PC-9 (cell line): ENCODE results near the gene SF3A1. TPM values are rescaled to one million over a fixed set of nuclear protein-coding genes. Genes with fewer than 3 reads are reported as not detected.

Source experiments
- BruUV-seq: library from RNA; stranded (reverse); fragments of 400-500 nt; replicated peaks from 2 replicates; lab custom pipeline; 2021; lab: Mats Ljungman, UMichigan
- CTCF ChIA-PET: fragments of 300-600 bp; sonication (Branson Sonifier 250); formaldehyde crosslinking; loops from one replicate; lab custom pipeline; 2022; ENCODE audit warnings: antibody characterized with exemption; lab: Charles Lee
- POLR2A ChIA-PET: fragments of 300-600 bp; sonication (Branson Sonifier 250); formaldehyde crosslinking; loops from one replicate; lab custom pipeline; 2022; ENCODE audit warnings: antibody characterized with exemption; ENCODE audit not compliant: unreplicated experiment; lab: Charles Lee
- DNase-seq, 2 experiments: peaks; one replicate each; pipeline versions ENCODE4 v3.0.0 to v3.0.0-alpha.2; 2015 to 2022; ENCODE audit warnings: mixed read lengths in 1 of 2
- H2AFZ ChIP-seq: fragments of 200-600 bp; sonication (generic); 2 replicates; pipeline ENCODE4 v1.8.1; 2017; ENCODE audit warnings: antibody characterized with exemption
- H3F3A ChIP-seq: fragments of 200-600 bp; sonication (generic); 2 replicates; pipeline ENCODE4 v1.8.1; 2017; ENCODE audit warnings: antibody characterized with exemption, mild to moderate bottlenecking, low read depth; ENCODE audit not compliant: insufficient read depth
- H3K27ac ChIP-seq: fragments of 200-600 bp; sonication (generic); 2 replicates; pipeline ENCODE4 v1.6.1; 2016; ENCODE audit warnings: mixed run types
- H3K27me3 ChIP-seq: fragments of 200-600 bp; sonication (generic); 2 replicates; pipeline ENCODE4 v1.6.1; 2016; ENCODE audit warnings: low read depth, mixed run types; ENCODE audit not compliant: insufficient read depth
- H3K36me3 ChIP-seq: fragments of 200-600 bp; sonication (generic); 2 replicates; pipeline ENCODE4 v1.6.1; 2016; ENCODE audit warnings: low read depth, mixed run types
- H3K4me1 ChIP-seq: fragments of 200-600 bp; sonication (generic); replicated peaks from 2 replicates; pipeline ENCODE4 v1.6.1; 2016; ENCODE audit warnings: mixed run types; ENCODE audit not compliant: insufficient read depth
- H3K4me2 ChIP-seq: fragments of 200-600 bp; sonication (generic); 2 replicates; pipeline ENCODE4 v1.6.1; 2017; ENCODE audit warnings: mixed run types
- H3K4me3 ChIP-seq: fragments of 200-600 bp; sonication (generic); 2 replicates; pipeline ENCODE4 v1.6.1; 2016; ENCODE audit warnings: mixed run types
- H3K79me2 ChIP-seq: fragments of 200-600 bp; sonication (generic); 2 replicates; pipeline ENCODE4 v1.6.1; 2017; ENCODE audit warnings: low read depth, mixed run types
- H3K9me2 ChIP-seq: fragments of 200-600 bp; sonication (generic); 2 replicates; pipeline ENCODE4 v1.8.1; 2017; ENCODE audit warnings: mild to moderate bottlenecking; ENCODE audit not compliant: insufficient read depth
- H3K9me3 ChIP-seq: fragments of 200-600 bp; sonication (generic); 2 replicates; pipeline ENCODE4 v1.8.1; 2016; ENCODE audit warnings: low read depth; ENCODE audit not compliant: insufficient read depth
- H4K20me1 ChIP-seq: fragments of 200-600 bp; sonication (generic); 2 replicates; pipeline ENCODE4 v1.8.1; 2017; ENCODE audit not compliant: insufficient read depth
- EZH2 ChIP-seq: fragments of 200-600 bp; sonication (generic); IDR thresholded peaks from 2 replicates; pipeline ENCODE4 v1.8.0; 2017; ENCODE audit warnings: antibody characterized with exemption, low read depth
- intact Hi-C: fragments of 100-400 bp; cut with micrococcal nuclease; formaldehyde crosslinking; loops from one replicate; pipeline ENCODE4 v1.10.0; 2022; ENCODE audit not compliant: unreplicated experiment
- total RNA-seq: library from RNA; stranded (reverse); gene quantifications from 2 replicates; pipeline ENCODE4 v1.2.3, GENCODE V29; 2021
- TF ChIP-seq, protein P1 (sequence below): fragments of 200-600 bp; sonication (generic); conservative IDR thresholded peaks from 2 replicates; pipeline ENCODE4 v1.6.1; 2017; ENCODE audit warnings: mixed run types, antibody characterized with exemption, mild to moderate bottlenecking, moderate library complexity

SF3A1 gene
- total RNA-seq, 1 experiment from 2014 or later: 189 TPM

DNA sequence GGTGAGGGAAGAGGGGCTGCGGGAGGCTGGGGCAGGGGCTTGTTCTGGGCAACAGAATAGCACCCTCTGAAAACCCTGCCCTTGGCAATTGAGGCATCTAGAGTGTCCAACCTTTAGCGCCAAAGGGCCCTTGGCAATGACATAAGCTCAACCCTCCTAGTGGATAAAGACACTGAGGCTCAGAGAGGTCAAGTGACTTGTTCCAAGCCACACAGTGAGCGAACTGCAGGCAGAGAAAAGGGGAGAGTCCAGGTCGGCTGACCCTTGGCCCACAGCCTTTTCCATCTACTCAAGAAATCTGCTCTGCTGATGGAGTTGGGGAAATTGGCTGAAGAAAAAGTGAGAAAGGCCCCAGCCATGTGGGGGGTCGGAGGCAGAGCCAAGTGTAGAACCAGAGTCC, 43.0 kb upstream of the SF3A1 start:
- no peaks in the 10 kb centered on the region for H3K9me2 ChIP-seq
- H3K79me2 ChIP-seq: peaks cover 53% of the 10 kb centered on the region
- H3K36me3 ChIP-seq: no peaks in the 10 kb centered on the region
- no peak overlapping the region for H3K4me3 ChIP-seq
- H3K9me3 ChIP-seq: no peaks in the 10 kb centered on the region
- H3K27me3 ChIP-seq: no peaks in the 10 kb centered on the region
- no peak overlapping the region for H2AFZ ChIP-seq
- POLR2A ChIA-PET: no interaction called here
- no peak for DNase-seq
- no peak overlapping the region for H3K4me2 ChIP-seq
- H3F3A ChIP-seq: peaks cover 14% of the 10 kb centered on the region; the same call in 1 of the 2 replicates
- CTCF ChIA-PET: no interaction called here
- no peaks in the 10 kb centered on the region; the same call in 1 of the 2 replicates for H4K20me1 ChIP-seq
- H3K4me1 ChIP-seq: peaks cover 25% of the 10 kb centered on the region
- H3K27ac ChIP-seq: no peak overlapping the region
- no TSS peak for BruUV-seq
- TF ChIP-seq EZH2: no peak
- TF ChIP-seq, protein P1, sequence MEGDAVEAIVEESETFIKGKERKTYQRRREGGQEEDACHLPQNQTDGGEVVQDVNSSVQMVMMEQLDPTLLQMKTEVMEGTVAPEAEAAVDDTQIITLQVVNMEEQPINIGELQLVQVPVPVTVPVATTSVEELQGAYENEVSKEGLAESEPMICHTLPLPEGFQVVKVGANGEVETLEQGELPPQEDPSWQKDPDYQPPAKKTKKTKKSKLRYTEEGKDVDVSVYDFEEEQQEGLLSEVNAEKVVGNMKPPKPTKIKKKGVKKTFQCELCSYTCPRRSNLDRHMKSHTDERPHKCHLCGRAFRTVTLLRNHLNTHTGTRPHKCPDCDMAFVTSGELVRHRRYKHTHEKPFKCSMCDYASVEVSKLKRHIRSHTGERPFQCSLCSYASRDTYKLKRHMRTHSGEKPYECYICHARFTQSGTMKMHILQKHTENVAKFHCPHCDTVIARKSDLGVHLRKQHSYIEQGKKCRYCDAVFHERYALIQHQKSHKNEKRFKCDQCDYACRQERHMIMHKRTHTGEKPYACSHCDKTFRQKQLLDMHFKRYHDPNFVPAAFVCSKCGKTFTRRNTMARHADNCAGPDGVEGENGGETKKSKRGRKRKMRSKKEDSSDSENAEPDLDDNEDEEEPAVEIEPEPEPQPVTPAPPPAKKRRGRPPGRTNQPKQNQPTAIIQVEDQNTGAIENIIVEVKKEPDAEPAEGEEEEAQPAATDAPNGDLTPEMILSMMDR: no peak
- intact Hi-C loops: loop anchor here (10.0 kb wide), 1 partner anchor 295 kb away; no protein-coding TSS in a partner anchor

DNA sequence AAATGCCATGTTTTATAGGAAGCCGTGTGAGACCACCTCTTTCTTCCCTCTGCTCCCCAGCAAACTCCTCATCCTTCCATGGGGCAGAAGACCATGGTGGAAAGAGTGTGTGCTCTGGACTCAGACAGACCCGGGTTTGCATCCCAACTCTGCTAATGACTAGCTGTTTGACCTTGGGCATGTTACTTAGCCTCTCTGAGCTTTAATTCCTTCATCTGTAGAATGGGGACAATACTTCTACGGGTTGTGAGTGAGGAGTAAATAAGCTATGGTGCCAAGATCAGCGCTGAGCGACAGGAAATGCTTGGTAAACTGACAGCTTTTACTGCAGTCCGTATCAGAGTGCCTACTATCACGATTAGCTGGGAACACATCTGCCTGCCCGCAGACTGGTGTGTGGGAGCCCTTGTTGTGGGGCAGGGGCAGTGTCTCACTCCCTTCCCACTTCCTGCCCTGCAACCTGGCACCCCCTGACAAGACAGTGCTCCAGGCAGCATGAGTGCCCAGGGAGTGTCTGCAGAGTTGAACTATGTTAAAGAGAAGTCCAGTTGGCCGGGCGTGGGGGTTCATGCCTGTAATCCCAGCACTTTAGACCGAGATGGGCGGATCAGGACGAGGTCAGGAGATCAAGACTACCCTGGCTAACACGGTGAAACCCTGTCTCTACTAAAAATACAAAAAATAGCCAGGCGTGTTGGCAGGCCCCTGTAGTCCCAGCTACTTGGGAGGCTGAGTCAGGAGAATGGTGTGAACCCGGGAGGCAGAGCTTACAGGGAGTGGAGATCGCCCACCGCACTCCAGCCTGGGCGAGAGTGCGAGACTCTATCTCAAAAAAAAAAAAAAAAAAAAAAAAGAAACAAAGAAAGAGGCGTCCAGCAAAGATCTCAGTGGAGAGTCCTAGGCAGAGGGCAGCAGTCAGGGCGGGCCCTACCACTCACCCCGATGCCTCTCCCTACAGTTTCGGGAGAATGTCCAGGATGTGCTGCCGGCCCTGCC, 42.3 kb upstream of the SF3A1 start:
- TF ChIP-seq, protein P1: no peak
- no peak for TF ChIP-seq EZH2
- H3K27me3 ChIP-seq: no peaks in the 10 kb centered on the region
- H2AFZ ChIP-seq: no peak overlapping the region
- ChIA-PET CTCF (interaction anchor here (0.5 kb wide), 1 partner anchor 208 kb away, joined by 5 read pairs; the partner anchor contains the start of gene TCN2), POLR2A (interaction anchor here (0.6 kb wide), 1 partner anchor 25 kb away, joined by 3 read pairs; no protein-coding TSS in a partner anchor)
- no TSS peak for BruUV-seq
- H3K79me2 ChIP-seq: peaks cover 53% of the 10 kb centered on the region
- peaks cover 25% of the 10 kb centered on the region for H3K4me1 ChIP-seq
- no peak overlapping the region; the same call in 1 of the 2 replicates for H3K4me3 ChIP-seq
- no peak for DNase-seq
- H3K4me2 ChIP-seq: peak overlapping the region; percentile 100
- no peaks in the 10 kb centered on the region; the same call in 1 of the 2 replicates for H4K20me1 ChIP-seq
- no peak overlapping the region for H3K27ac ChIP-seq
- no peaks in the 10 kb centered on the region for H3K9me2 ChIP-seq
- H3K36me3 ChIP-seq: no peaks in the 10 kb centered on the region
- H3K9me3 ChIP-seq: no peaks in the 10 kb centered on the region
- intact Hi-C loops: loop anchor here (1.0 to 10.0 kb wide), 2 partner anchors 21 to 294 kb away; no protein-coding TSS in a partner anchor
- peaks cover 7% of the 10 kb centered on the region; the same call in 1 of the 2 replicates for H3F3A ChIP-seq
